ENCODE data around the gene XYLT1. TPM values are rescaled to one million over a fixed set of nuclear protein-coding genes. Genes with fewer than 3 reads are reported as not detected.

The XYLT1 gene
- total RNA-seq, 1 donor from 2014 or later: 0.23 TPM

GRCh38 chr16:17053536-17054160 lies 417.1 kb downstream of the XYLT1 start:
- no peak overlapping the region for H3K4me3 ChIP-seq (ENCODE audit: low read depth, low read length)
- TF ChIP-seq, protein P1, sequence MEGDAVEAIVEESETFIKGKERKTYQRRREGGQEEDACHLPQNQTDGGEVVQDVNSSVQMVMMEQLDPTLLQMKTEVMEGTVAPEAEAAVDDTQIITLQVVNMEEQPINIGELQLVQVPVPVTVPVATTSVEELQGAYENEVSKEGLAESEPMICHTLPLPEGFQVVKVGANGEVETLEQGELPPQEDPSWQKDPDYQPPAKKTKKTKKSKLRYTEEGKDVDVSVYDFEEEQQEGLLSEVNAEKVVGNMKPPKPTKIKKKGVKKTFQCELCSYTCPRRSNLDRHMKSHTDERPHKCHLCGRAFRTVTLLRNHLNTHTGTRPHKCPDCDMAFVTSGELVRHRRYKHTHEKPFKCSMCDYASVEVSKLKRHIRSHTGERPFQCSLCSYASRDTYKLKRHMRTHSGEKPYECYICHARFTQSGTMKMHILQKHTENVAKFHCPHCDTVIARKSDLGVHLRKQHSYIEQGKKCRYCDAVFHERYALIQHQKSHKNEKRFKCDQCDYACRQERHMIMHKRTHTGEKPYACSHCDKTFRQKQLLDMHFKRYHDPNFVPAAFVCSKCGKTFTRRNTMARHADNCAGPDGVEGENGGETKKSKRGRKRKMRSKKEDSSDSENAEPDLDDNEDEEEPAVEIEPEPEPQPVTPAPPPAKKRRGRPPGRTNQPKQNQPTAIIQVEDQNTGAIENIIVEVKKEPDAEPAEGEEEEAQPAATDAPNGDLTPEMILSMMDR (conservative IDR thresholded peaks at IDR 0.05; ENCODE audit: low read depth, low read length): no peak
- DNase-seq (ENCODE audit: low read depth): no peak
